ENCODE results near the gene SNX27.

Gene SNX27

DNA sequence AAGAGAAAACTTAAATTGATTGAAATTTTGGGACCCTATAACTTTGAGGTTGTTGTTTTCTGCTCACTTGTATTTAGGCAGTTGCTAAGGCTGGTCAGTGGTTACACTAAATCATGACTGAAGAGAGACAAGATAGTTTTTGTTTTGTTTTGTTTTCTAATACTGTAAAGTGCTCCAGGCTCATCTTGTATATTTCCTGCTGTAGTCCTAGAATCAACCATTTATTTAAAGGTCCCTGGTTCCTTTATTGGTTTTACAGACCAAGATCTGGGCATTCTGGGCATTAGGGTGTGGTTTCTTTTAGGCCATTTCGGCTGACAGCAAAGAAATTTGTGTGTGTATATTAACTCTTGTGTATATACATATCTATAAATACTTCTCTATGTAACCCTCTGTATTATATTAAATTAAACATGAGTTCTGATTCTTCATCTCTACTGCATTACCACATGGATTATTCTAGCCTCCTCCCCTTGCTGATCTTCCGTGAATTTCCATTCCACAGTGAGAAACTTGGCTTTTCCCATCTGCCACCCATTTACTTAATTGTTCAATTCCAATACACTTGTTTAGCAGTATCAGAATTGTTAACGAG is 15.0 kb downstream of the SNX27 start:
- POLR2A ChIA-PET: no interaction called here
- H3K9me3 ChIP-seq (ENCODE audit: control insufficient read depth, insufficient read depth, low read depth, low read length): no peaks in the 10 kb centered on the region
- H3K4me1 ChIP-seq (ENCODE audit: control insufficient read depth, insufficient read depth, low read length): no peaks in the 10 kb centered on the region
- H3K4me3 ChIP-seq (ENCODE audit: low read depth, low read length): no peak overlapping the region
- H3K27ac ChIP-seq (ENCODE audit: extremely low read depth, low read depth, low read length): no peak overlapping the region
- H3K36me3 ChIP-seq (ENCODE audit: control insufficient read depth in 2 of 2, insufficient read depth in 1 of 2, low read length in 2 of 2): peaks cover 0 to 3% of the 10 kb centered on the region in 2 experiments; a peak in 2 of 3 replicates
- TF ChIP-seq ZNF677 (tag by site-specific recombination; IDR thresholded peaks at IDR 0.05) (no peak), OSR2 (tag by site-specific recombination; IDR thresholded peaks at IDR 0.05) (no peak), ZNF132 (tag by site-specific recombination; IDR thresholded peaks at IDR 0.05; ENCODE audit: borderline replicate concordance) (no peak), ZNF777 (tag by site-specific recombination; IDR thresholded peaks at IDR 0.05; ENCODE audit: borderline replicate concordance) (no peak), PRDM1 (tag by site-specific recombination; IDR thresholded peaks at IDR 0.05) (no peak), ZNF624 (tag by site-specific recombination; IDR thresholded peaks at IDR 0.05) (no peak), ZNF660 (tag by site-specific recombination; IDR thresholded peaks at IDR 0.05) (no peak), ZFP37 (tag by site-specific recombination; IDR thresholded peaks at IDR 0.05) (no peak), ZNF701 (tag by site-specific recombination; IDR thresholded peaks at IDR 0.05) (no peak), ZNF610 (tag by site-specific recombination; IDR thresholded peaks at IDR 0.05; ENCODE audit: borderline replicate concordance) (no peak), ZNF747 (tag by site-specific recombination; IDR thresholded peaks at IDR 0.05) (no peak), ZNF239 (tag by site-specific recombination; IDR thresholded peaks at IDR 0.05) (no peak), ZBTB7A (tag by site-specific recombination; IDR thresholded peaks at IDR 0.05; ENCODE audit: low read depth) (no peak), ZNF776 (tag by site-specific recombination; IDR thresholded peaks at IDR 0.05; ENCODE audit: borderline replicate concordance) (no peak), SALL2 (tag by site-specific recombination; IDR thresholded peaks at IDR 0.05; ENCODE audit: borderline replicate concordance) (no peak)
- TF ChIP-seq, protein P1, sequence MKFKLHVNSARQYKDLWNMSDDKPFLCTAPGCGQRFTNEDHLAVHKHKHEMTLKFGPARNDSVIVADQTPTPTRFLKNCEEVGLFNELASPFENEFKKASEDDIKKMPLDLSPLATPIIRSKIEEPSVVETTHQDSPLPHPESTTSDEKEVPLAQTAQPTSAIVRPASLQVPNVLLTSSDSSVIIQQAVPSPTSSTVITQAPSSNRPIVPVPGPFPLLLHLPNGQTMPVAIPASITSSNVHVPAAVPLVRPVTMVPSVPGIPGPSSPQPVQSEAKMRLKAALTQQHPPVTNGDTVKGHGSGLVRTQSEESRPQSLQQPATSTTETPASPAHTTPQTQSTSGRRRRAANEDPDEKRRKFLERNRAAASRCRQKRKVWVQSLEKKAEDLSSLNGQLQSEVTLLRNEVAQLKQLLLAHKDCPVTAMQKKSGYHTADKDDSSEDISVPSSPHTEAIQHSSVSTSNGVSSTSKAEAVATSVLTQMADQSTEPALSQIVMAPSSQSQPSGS (tag by site-specific recombination; IDR thresholded peaks at IDR 0.05; ENCODE audit: low read depth): no peak
- TF ChIP-seq, protein P2, sequence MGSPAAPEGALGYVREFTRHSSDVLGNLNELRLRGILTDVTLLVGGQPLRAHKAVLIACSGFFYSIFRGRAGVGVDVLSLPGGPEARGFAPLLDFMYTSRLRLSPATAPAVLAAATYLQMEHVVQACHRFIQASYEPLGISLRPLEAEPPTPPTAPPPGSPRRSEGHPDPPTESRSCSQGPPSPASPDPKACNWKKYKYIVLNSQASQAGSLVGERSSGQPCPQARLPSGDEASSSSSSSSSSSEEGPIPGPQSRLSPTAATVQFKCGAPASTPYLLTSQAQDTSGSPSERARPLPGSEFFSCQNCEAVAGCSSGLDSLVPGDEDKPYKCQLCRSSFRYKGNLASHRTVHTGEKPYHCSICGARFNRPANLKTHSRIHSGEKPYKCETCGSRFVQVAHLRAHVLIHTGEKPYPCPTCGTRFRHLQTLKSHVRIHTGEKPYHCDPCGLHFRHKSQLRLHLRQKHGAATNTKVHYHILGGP (tag by site-specific recombination; IDR thresholded peaks at IDR 0.05): no peak
- TF ChIP-seq, protein P3, sequence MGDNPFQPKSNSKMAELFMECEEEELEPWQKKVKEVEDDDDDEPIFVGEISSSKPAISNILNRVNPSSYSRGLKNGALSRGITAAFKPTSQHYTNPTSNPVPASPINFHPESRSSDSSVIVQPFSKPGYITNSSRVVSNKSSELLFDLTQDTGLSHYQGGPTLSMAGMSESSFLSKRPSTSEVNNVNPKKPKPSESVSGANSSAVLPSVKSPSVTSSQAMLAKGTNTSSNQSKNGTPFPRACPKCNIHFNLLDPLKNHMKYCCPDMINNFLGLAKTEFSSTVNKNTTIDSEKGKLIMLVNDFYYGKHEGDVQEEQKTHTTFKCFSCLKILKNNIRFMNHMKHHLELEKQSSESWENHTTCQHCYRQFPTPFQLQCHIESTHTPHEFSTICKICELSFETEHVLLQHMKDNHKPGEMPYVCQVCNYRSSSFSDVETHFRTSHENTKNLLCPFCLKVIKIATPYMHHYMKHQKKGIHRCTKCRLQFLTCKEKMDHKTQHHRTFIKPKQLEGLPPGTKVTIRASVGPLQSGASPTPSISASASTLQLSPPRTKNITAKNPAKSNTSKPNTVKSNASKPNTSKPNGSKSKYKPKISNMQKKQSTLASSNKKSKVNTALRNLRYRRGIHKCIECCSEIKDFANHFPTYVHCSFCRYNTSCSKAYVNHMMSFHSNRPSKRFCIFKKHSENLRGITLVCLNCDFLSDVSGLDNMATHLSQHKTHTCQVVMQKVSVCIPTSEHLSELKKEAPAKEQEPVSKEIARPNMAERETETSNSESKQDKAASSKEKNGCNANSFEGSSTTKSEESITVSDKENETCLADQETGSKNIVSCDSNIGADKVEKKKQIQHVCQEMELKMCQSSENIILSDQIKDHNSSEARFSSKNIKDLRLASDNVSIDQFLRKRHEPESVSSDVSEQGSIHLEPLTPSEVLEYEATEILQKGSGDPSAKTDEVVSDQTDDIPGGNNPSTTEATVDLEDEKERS (tag by site-specific recombination; IDR thresholded peaks at IDR 0.05): no peak
- TF ChIP-seq, protein P4, sequence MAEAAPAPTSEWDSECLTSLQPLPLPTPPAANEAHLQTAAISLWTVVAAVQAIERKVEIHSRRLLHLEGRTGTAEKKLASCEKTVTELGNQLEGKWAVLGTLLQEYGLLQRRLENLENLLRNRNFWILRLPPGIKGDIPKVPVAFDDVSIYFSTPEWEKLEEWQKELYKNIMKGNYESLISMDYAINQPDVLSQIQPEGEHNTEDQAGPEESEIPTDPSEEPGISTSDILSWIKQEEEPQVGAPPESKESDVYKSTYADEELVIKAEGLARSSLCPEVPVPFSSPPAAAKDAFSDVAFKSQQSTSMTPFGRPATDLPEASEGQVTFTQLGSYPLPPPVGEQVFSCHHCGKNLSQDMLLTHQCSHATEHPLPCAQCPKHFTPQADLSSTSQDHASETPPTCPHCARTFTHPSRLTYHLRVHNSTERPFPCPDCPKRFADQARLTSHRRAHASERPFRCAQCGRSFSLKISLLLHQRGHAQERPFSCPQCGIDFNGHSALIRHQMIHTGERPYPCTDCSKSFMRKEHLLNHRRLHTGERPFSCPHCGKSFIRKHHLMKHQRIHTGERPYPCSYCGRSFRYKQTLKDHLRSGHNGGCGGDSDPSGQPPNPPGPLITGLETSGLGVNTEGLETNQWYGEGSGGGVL (tag by site-specific recombination; IDR thresholded peaks at IDR 0.05): no peak
- TF ChIP-seq, protein P5, sequence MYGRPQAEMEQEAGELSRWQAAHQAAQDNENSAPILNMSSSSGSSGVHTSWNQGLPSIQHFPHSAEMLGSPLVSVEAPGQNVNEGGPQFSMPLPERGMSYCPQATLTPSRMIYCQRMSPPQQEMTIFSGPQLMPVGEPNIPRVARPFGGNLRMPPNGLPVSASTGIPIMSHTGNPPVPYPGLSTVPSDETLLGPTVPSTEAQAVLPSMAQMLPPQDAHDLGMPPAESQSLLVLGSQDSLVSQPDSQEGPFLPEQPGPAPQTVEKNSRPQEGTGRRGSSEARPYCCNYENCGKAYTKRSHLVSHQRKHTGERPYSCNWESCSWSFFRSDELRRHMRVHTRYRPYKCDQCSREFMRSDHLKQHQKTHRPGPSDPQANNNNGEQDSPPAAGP (tag by site-specific recombination; IDR thresholded peaks at IDR 0.05): no peak
- CTCF ChIA-PET: interaction anchor here (1.2 kb wide), 1 partner anchor 11 kb away, joined by 3 read pairs; no protein-coding TSS in a partner anchor
